Common myeloid progenitor, CD34-positive (primary cell): ENCODE results near the gene ACAP1.

ENCODE experiments used
- CTCF ChIA-PET: fragments of 350-600 bp; sonication (Branson Sonifier 250); formaldehyde crosslinking; loops from one replicate; lab custom pipeline; 2021; ENCODE audit warnings: antibody characterized with exemption; lab: Charles Lee
- POLR2A ChIA-PET: fragments of 350-600 bp; sonication (Branson Sonifier 250); formaldehyde crosslinking; loops from one replicate; lab custom pipeline; 2021; ENCODE audit warnings: antibody characterized with exemption; lab: Charles Lee
- DNase-seq, 3 donors: peaks; one replicate each; pipeline versions ENCODE4 v3.0.0 to v3.0.0-alpha.2; 2013
- H3K27ac ChIP-seq, 2 experiments: 1 replicate in 1 of 2; 2 replicates in 1 of 2; pipeline ENCODE4 v1.7.0; 2013; ENCODE audit warnings: inconsistent platforms in 2 of 2, low read length in 2 of 2, mild to moderate bottlenecking in 2 of 2, low read depth in 1 of 2, moderate library complexity in 1 of 2; ENCODE audit not compliant: severe bottlenecking in 2 of 2, insufficient read depth in 1 of 2, poor library complexity in 1 of 2
- H3K27me3 ChIP-seq, 5 experiments: replicated peaks in 2 of 5; 1 replicate in 3 of 5; 2 replicates in 2 of 5; pipeline versions ENCODE4 v1.6.1 to v1.7.0; 2013; ENCODE audit warnings: low read length in 4 of 5, mild to moderate bottlenecking in 2 of 5, moderate library complexity in 2 of 5, inconsistent platforms in 1 of 5; ENCODE audit not compliant: insufficient read depth in 5 of 5, control insufficient read depth in 4 of 5
- H3K36me3 ChIP-seq, 4 experiments: 1 replicate in 2 of 4; 2 replicates in 2 of 4; pipeline versions ENCODE4 v1.6.1 to v1.7.0; 2013; ENCODE audit warnings: low read length in 3 of 4, control low read depth in 1 of 4, mild to moderate bottlenecking in 1 of 4; ENCODE audit not compliant: control insufficient read depth in 4 of 4, insufficient read depth in 4 of 4
- H3K4me1 ChIP-seq, 4 experiments: 1 replicate in 3 of 4; 2 replicates in 1 of 4; pipeline versions ENCODE4 v1.6.1 to v1.7.1; 2013; ENCODE audit warnings: low read length in 3 of 4, mild to moderate bottlenecking in 3 of 4, control low read depth in 1 of 4, inconsistent platforms in 1 of 4, moderate library complexity in 1 of 4; ENCODE audit not compliant: control insufficient read depth in 4 of 4, insufficient read depth in 4 of 4; ENCODE audit errors: control extremely low read depth in 1 of 4
- H3K4me3 ChIP-seq, 7 experiments: 1 replicate in 4 of 7; 2 replicates in 3 of 7; pipeline versions ENCODE4 v1.5.1 to v1.7.0; 2013; ENCODE audit warnings: mild to moderate bottlenecking in 7 of 7, low read length in 6 of 7, moderate library complexity in 6 of 7, inconsistent platforms in 2 of 7, low read depth in 2 of 7, control low read depth in 1 of 7; ENCODE audit not compliant: insufficient read depth in 4 of 7, control insufficient read depth in 1 of 7; ENCODE audit errors: extremely low read depth in 1 of 7
- H3K9me3 ChIP-seq, 5 experiments: 1 replicate in 4 of 5; 2 replicates in 1 of 5; pipeline versions ENCODE4 v1.6.1 to v1.7.1; 2013; ENCODE audit warnings: low read length in 4 of 5, mild to moderate bottlenecking in 2 of 5, inconsistent platforms in 1 of 5, low read depth in 1 of 5, moderate library complexity in 1 of 5; ENCODE audit not compliant: control insufficient read depth in 4 of 5, insufficient read depth in 2 of 5; ENCODE audit errors: control extremely low read depth in 1 of 5
- WGBS: methylation state at CpG from one replicate; pipeline ENCODE4 v1.1.5; 2013; ENCODE audit not compliant: insufficient coverage; 5-methylcytosine and 5-hydroxymethylcytosine counted together

The ACAP1 gene

DNA sequence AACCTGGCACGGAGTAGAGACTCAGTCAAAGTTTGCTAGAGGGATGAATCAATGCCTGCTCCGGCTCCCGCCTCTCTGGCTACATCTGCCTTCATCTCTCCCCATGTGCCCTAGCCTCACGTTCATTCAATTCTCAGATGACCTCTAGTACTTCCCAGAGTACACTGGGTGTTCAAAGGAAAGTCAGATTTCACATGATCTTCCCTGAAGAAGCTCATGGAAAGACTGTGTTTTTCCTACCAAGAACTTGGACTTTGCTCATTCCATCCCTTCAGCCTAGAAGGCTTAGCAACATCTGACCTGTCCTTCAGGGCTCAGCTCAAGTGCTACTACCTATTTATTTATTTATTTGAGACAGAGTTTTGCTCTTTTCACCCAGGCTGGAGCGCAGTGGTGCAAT, 33.5 kb downstream of the ACAP1 start:
- Histone ChIP-seq H3K4me1 (no peaks in the 10 kb centered on the region), H3K4me3 (no peak overlapping the region), H3K27me3 (peaks cover 0 to 6% (median 0%) of the 10 kb centered on the region in 5 experiments), H3K9me3 (no peaks in the 10 kb centered on the region), H3K36me3 (no peaks in the 10 kb centered on the region), H3K27ac (no peak overlapping the region)
- POLR2A ChIA-PET: interaction anchor here (0.6 to 0.9 kb wide), 2 partner anchors 11 to 33 kb away, joined by 3 read pairs; partner anchors contain the start of gene ACAP1
- 100% methylated on average over 5 of the region's 5 CpGs for WGBS
- no peak for DNase-seq
- CTCF ChIA-PET: interaction anchor here (1.3 to 2.5 kb wide), 3 partner anchors 11 to 22 kb away, joined by 3 to 8 read pairs (median 7); partner anchors contain the start of gene TMEM95

DNA sequence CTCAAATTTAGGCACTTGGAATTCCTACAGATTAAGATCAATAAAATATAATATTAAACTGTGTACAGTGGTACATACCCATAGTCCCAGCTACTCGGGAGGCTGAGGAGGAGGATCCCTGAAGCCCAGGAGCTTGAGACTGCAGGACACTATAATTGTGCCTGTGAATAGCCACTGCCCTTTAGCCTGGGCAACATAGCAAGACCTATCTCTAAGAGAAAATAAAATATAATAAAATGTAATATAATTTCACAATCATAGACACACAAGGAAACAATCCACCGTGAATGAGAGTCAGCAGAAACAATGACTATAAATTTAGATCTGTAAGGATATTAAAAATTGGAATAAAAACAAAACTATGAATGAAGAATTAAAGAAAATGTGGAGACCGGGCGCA, 34.5 kb downstream of the ACAP1 start:
- Histone ChIP-seq H3K9me3 (no peaks in the 10 kb centered on the region), H3K4me1 (no peaks in the 10 kb centered on the region), H3K4me3 (no peak overlapping the region), H3K27me3 (peaks cover 0 to 6% (median 0%) of the 10 kb centered on the region in 5 experiments), H3K36me3 (no peaks in the 10 kb centered on the region), H3K27ac (no peak overlapping the region)
- WGBS: no CpG with 5 or more reads among the region's 4 CpGs
- no peak for DNase-seq
- ChIA-PET CTCF (interaction anchor here (0.8 to 2.5 kb wide), 5 partner anchors 10 to 86 kb away, joined by 3 to 8 read pairs (median 3); partner anchors contain the start of gene TMEM95), POLR2A (no interaction called here)

DNA sequence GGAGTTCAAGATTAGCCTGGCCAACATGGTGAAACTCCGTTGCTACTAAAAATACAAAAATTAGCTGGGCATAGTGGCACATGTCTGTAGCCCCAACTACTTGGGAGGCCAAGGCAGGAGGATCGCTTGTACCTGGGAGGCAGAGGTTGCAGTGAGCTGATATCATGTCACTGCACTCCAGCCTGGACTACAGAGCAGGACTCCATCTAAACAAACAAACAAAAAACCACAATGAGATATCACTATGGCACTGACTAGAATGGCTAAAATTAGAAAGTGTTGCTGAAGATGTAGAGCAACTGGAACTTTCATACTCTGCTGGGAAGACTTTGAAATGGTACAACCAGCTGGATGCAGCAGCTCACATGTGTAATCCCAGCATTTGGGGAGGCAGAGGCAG, 38.0 kb downstream of the ACAP1 start:
- peaks cover 0 to 4% (median 0%) of the 10 kb centered on the region in 5 experiments for H3K27me3 ChIP-seq
- 93% methylated on average over 2 of the region's 2 CpGs for WGBS
- no peaks in the 10 kb centered on the region for H3K4me1 ChIP-seq
- no peak overlapping the region for H3K27ac ChIP-seq
- peaks cover 0 to 3% (median 2%) of the 10 kb centered on the region in 5 experiments for H3K9me3 ChIP-seq
- CTCF ChIA-PET: interaction anchor here (1.1 to 3.4 kb wide), 4 partner anchors 8 to 28 kb away, joined by 3 to 13 read pairs (median 4); partner anchors contain the start of gene TMEM95
- no peak overlapping the region for H3K4me3 ChIP-seq
- DNase-seq: no peak
- H3K36me3 ChIP-seq: no peaks in the 10 kb centered on the region
- POLR2A ChIA-PET: no interaction called here

DNA sequence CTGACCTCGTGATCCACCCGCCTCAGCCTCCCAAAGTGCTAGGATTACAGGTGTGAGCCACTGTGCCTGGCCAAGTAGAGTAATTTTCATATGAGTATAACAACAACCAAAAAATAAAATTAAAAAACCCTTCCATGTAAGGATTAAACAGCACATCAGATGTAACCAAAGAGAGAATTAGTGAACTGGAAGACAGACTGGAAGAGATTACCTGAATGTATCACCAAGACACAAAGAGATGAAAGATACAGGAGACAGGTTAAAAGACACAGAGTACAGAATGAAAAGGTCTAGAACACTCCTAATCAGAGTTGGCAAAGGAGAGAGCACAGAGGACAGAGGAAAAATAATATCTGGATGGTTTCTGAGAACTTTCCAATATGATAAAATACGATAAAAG, 42.8 kb downstream of the ACAP1 start:
- Histone ChIP-seq H3K27me3 (peaks cover 2 to 33% (median 23%) of the 10 kb centered on the region in 5 experiments), H3K4me3 (no peak overlapping the region), H3K36me3 (no peaks in the 10 kb centered on the region), H3K27ac (no peak overlapping the region), H3K4me1 (peaks cover 0 to 25% (median 13%) of the 10 kb centered on the region in 4 experiments), H3K9me3 (peaks cover 0 to 11% (median 3%) of the 10 kb centered on the region in 5 experiments)
- POLR2A ChIA-PET: no interaction called here
- WGBS: no CpG with 5 or more reads among the region's 3 CpGs
- CTCF ChIA-PET: interaction anchor here (2.0 kb wide), 1 partner anchor 15 kb away, joined by 6 read pairs; the partner anchor contains the start of gene PLSCR3
- DNase-seq: no peak

DNA sequence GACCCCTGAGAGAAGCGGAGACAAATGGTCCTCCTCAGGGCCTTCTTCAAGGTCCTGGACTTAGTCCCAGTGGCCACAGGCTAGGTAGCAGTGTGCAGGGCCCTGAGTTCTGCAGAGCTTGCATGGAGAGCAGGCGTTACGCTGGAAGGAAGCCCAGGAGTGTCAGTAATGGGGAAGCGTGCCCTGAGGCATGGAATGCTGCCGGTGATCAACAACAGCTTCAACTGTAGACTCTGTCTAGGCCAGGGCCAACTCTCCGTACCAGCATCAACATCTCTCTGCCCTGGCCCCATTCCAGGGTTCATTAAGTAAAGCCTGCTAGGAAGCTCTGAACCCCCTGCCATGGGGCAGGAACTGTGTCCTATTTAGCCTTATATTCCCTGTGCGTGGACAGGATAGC, 44.0 kb downstream of the ACAP1 start:
- POLR2A ChIA-PET: no interaction called here
- 45% methylated on average over 6 of the region's 7 CpGs for WGBS
- Histone ChIP-seq H3K9me3 (peaks cover 0 to 11% (median 3%) of the 10 kb centered on the region in 5 experiments), H3K36me3 (no peaks in the 10 kb centered on the region), H3K4me1 (peaks cover 0 to 31% (median 18%) of the 10 kb centered on the region in 4 experiments), H3K27me3 (peaks cover 2 to 38% (median 23%) of the 10 kb centered on the region in 5 experiments), H3K27ac (no peak overlapping the region), H3K4me3 (peak overlapping the region in 4 of 7 experiments; percentile 42 to 75 (median 52))
- CTCF ChIA-PET: interaction anchor here (0.8 to 2.0 kb wide), 3 partner anchors 10 to 24 kb away, joined by 3 to 6 read pairs (median 5); partner anchors contain the start of gene PLSCR3
- DNase-seq: no peak

DNA sequence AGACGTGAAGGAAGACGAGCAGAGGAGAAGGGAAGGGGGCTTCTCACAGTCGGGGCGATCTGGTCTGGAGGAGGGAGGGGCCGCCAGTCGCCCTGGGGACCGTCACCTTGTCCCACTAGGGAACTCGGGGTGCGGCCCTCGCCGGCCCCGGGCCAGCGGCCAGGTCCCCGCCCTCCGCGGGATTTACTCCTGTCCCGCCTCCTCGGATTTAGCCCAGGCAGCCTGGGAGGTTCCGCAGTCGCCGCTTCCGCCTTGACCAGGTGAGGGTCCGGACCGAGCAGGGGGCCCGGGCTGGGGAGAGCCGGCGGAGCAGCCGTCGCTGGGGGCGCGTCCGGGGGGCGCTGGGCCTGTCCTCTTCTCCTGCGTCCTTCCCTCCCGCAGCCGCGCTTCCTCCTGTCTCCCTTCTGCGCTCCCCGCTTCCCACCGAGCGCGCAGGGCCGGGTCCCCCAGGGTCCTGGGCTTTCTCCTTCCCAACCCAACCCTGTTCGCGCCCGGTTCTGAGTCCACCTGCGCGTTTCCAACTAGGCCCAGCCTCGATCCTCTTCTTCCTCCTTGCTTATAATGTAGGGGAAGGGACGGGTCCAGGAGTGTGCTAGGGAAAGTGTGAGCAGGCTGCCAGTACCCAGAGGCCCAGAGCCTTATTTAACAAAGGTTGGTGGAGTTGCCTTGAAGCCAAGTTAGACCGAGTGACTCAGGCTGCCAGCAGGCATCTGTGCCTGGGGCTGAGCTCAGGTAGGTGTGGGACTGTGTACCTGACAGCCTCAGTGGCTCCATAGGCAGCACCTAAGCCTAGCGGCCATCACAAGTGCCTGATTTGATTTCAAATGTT, 44.7 kb downstream of the ACAP1 start, which contains the start of gene TNK1:
Gene TNK1, plus strand, starts transcription at position 235 of the 829 bp plus-strand sequence. CDS start 1,838 bp downstream, outside the sequence.
- ChIA-PET CTCF (interaction anchor here (0.8 to 2.0 kb wide), 3 partner anchors 11 to 25 kb away, joined by 3 to 6 read pairs (median 5); partner anchors contain the start of gene PLSCR3), POLR2A (no interaction called here)
- peaks cover 0 to 31% (median 18%) of the 10 kb centered on the region in 4 experiments for H3K4me1 ChIP-seq
- H3K27ac ChIP-seq: peak within 1 kb of the TSS in 1 of 2 experiments; percentile 25
- H3K4me3 ChIP-seq: peak within 1 kb of the TSS in 4 of 7 experiments; percentile 42 to 75 (median 52)
- WGBS: 4% methylated on average over 38 of the region's 52 CpGs
- no peak for DNase-seq
- peaks cover 0 to 11% (median 3%) of the 10 kb centered on the region in 5 experiments for H3K9me3 ChIP-seq
- H3K27me3 ChIP-seq: peaks cover 2 to 38% (median 23%) of the 10 kb centered on the region in 5 experiments
- no peaks in the 10 kb centered on the region for H3K36me3 ChIP-seq
